GM18873 (cell line): Measurements from ENCODE around the gene ATG9B.
"Not testable (repeated sequence)": the region's sequence is repeated elsewhere in the genome, so short reads cannot be mapped to it uniquely, and the experiment has no call there.

Experiments used
- ATAC-seq: cut with Tn5 transposase; IDR thresholded peaks from one replicate; pipeline ENCODE4 v1.9.1; 2021; ENCODE audit warnings: mild to moderate bottlenecking, moderate library complexity, moderate number of reproducible peaks; ENCODE audit not compliant: unreplicated experiment, low FRiP score

Gene ATG9B

GRCh38 chr7:151058781-151059366 lies 34.6 kb upstream of the ATG9B start:
- ATAC-seq = no peak

GRCh38 chr7:151057989-151058780 lies 33.9 kb upstream of the ATG9B start:
- peak; percentile 82 for ATAC-seq

- ATAC-seq = peak; percentile 21
Measured at GRCh38 chr7:151057506-151057988, 33.3 kb upstream of the ATG9B start, which contains the start of gene CDK5. TSS of gene CDK5 (minus strand) at chr7:151057897. CDS start at chr7:151057848, 49 bp downstream.

- no peak for ATAC-seq
Measured at GRCh38 chr7:151056666-151057505, 32.6 kb upstream of the ATG9B start.

- ATAC-seq = no peak
Measured at GRCh38 chr7:151056283-151056665, 32.0 kb upstream of the ATG9B start.

GRCh38 chr7:151053751-151054150 lies 29.5 kb upstream of the ATG9B start:
- ATAC-seq = no peak

- no peak for ATAC-seq
Measured at GRCh38 chr7:151053096-151053495, 28.8 kb upstream of the ATG9B start.

- ATAC-seq = no peak
Measured at GRCh38 chr7:151051108-151051507, 26.8 kb upstream of the ATG9B start.

- ATAC-seq = no peak
Measured at GRCh38 chr7:151048911-151049463, 24.7 kb upstream of the ATG9B start.

GRCh38 chr7:151047976-151048815 lies 23.9 kb upstream of the ATG9B start, which contains the start of gene ASIC3:
TSS of gene ASIC3 (plus strand) at chr7:151048531. CDS start at chr7:151048886, 355 bp downstream.
- no peak for ATAC-seq

- ATAC-seq = no peak
Measured at GRCh38 chr7:151046603-151047573, 22.6 kb upstream of the ATG9B start.

- ATAC-seq = no peak
Measured at GRCh38 chr7:151045967-151046366, 21.7 kb upstream of the ATG9B start.

- no peak for ATAC-seq
Measured at GRCh38 chr7:151045262-151045661, 21.0 kb upstream of the ATG9B start.

GRCh38 chr7:151043959-151044358 lies 19.7 kb upstream of the ATG9B start:
- ATAC-seq = no peak

GRCh38 chr7:151043449-151043848 lies 19.2 kb upstream of the ATG9B start:
- ATAC-seq = not testable (repeated sequence)

GRCh38 chr7:151040616-151041375 lies 16.5 kb upstream of the ATG9B start:
- no peak for ATAC-seq

- no peak for ATAC-seq
Measured at GRCh38 chr7:151039850-151040548, 15.7 kb upstream of the ATG9B start.
